Measurements from ENCODE around the gene TAF11L2.
"Not testable (repeated sequence)": the region's sequence is repeated elsewhere in the genome, so short reads cannot be mapped to it uniquely, and the experiment has no call there.

Gene TAF11L2

DNA sequence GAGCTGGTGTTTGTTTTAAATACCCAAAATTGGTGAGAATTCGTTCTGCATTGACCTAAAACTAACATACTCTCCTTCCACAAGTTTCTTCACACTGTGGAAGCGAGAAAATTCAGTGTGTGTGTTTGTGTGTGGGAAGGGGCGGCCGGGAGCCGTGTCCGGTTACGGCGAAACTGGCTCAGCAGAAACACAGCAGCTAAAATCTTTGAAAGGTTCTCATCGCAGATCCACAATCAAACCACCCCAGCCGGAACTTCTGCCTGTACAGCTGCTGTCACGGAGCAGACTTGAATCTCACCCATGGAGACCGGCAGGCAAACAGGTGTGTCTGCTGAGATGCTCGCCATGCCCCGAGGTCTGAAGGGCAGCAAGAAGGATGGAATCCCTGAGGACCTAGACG is 30.3 kb downstream of the TAF11L2 start, which contains the start of gene TAF11L6:
TAF11L6 (plus strand) TSS at position 301 of the 400 bp plus-strand sequence.
- not testable (repeated sequence) for DNase-seq
